ENCODE measurements around the gene STKLD1. TPM values are rescaled to one million over a fixed set of nuclear protein-coding genes. Genes with fewer than 3 reads are reported as not detected.

Gene STKLD1
- total RNA-seq, 1 experiment from 2014 or later: 4.1 TPM

- no peak for TF ChIP-seq EZH2 (IDR thresholded peaks at IDR 0.05; ENCODE audit: low read length, unreplicated experiment)
- no peak for TF ChIP-seq EZH2phosphoT487 (IDR thresholded peaks at IDR 0.05; ENCODE audit: borderline replicate concordance, low read length)
- no peak for TF ChIP-seq CTCF (conservative IDR thresholded peaks at IDR 0.05; ENCODE audit: low read depth, low read length)
- peaks cover 52% of the 10 kb centered on the region for H3K79me2 ChIP-seq (ENCODE audit: low read length)
- DNase-seq (no peak), ATAC-seq (no peak)
- ChIA-PET POLR2A (ENCODE audit: unreplicated experiment) (no interaction called here), CTCF (no interaction called here)
- intact Hi-C loops (cut with micrococcal nuclease): no loop called here
- BruUV-seq (replicated peaks): no TSS peak
- H3F3A ChIP-seq (ENCODE audit: low read length, unreplicated experiment): peaks cover 13% of the 10 kb centered on the region
- peaks cover 16% of the 10 kb centered on the region for H3K4me1 ChIP-seq (ENCODE audit: insufficient read depth, low read length)
- no peaks in the 10 kb centered on the region for H3K9me2 ChIP-seq (replicated peaks; ENCODE audit: low read length)
- no peak overlapping the region for H3K9ac ChIP-seq (ENCODE audit: low read length)
- no peak overlapping the region for H2AFZ ChIP-seq (ENCODE audit: low read length)
- H3K4me2 ChIP-seq (ENCODE audit: low read length): no peak overlapping the region
- peaks cover 24% of the 10 kb centered on the region for H4K20me1 ChIP-seq (ENCODE audit: low read length)
- H3K27me3 ChIP-seq (ENCODE audit: low read length): no peaks in the 10 kb centered on the region
- H3K4me3 ChIP-seq (ENCODE audit: low read length): no peak overlapping the region
- H3K36me3 ChIP-seq (ENCODE audit: low read depth, low read length): peaks cover 41% of the 10 kb centered on the region
- H3K9me3 ChIP-seq (ENCODE audit: low read length): no peaks in the 10 kb centered on the region
- no peak overlapping the region for H3K27ac ChIP-seq (ENCODE audit: low read length)
Observed at GRCh38 chr9:133352635-133353340, 23.4 kb upstream of the STKLD1 start.

- H3K9me3 ChIP-seq (ENCODE audit: low read length): no peaks in the 10 kb centered on the region
- H3K27ac ChIP-seq (ENCODE audit: low read length): no peak overlapping the region
- intact Hi-C loops (cut with micrococcal nuclease): no loop called here
- peaks cover 20% of the 10 kb centered on the region for H3K4me1 ChIP-seq (ENCODE audit: insufficient read depth, low read length)
- ChIA-PET POLR2A (ENCODE audit: unreplicated experiment) (no interaction called here), CTCF (no interaction called here)
- peaks cover 39% of the 10 kb centered on the region for H3K36me3 ChIP-seq (ENCODE audit: low read depth, low read length)
- no peak overlapping the region for H2AFZ ChIP-seq (ENCODE audit: low read length)
- H3F3A ChIP-seq (ENCODE audit: low read length, unreplicated experiment): peaks cover 13% of the 10 kb centered on the region
- H3K79me2 ChIP-seq (ENCODE audit: low read length): peaks cover 52% of the 10 kb centered on the region
- ATAC-seq (no peak), DNase-seq (no peak)
- no peaks in the 10 kb centered on the region for H3K27me3 ChIP-seq (ENCODE audit: low read length)
- TF ChIP-seq EZH2 (IDR thresholded peaks at IDR 0.05; ENCODE audit: low read length, unreplicated experiment) (no peak), CTCF (conservative IDR thresholded peaks at IDR 0.05; ENCODE audit: low read depth, low read length) (no peak), EZH2phosphoT487 (IDR thresholded peaks at IDR 0.05; ENCODE audit: borderline replicate concordance, low read length) (no peak)
- no peaks in the 10 kb centered on the region for H3K9me2 ChIP-seq (replicated peaks; ENCODE audit: low read length)
- H3K4me3 ChIP-seq (ENCODE audit: low read length): no peak overlapping the region
- H3K4me2 ChIP-seq (ENCODE audit: low read length): no peak overlapping the region
- no peak overlapping the region for H3K9ac ChIP-seq (ENCODE audit: low read length)
- peaks cover 24% of the 10 kb centered on the region for H4K20me1 ChIP-seq (ENCODE audit: low read length)
- BruUV-seq (replicated peaks): no TSS peak
Observed at GRCh38 chr9:133353548-133353947, 22.6 kb upstream of the STKLD1 start.

GRCh38 chr9:133354766-133355165, 21.4 kb upstream of the STKLD1 start:
- intact Hi-C loops (cut with micrococcal nuclease): loop anchor here (5.0 kb wide), 1 partner anchor 133 kb away; no protein-coding TSS in a partner anchor
- Histone ChIP-seq H3K27ac (ENCODE audit: low read length) (no peak overlapping the region), H3K9ac (ENCODE audit: low read length) (no peak overlapping the region), H4K20me1 (ENCODE audit: low read length) (peaks cover 13% of the 10 kb centered on the region; the same call in 1 of the 2 replicates), H3K4me2 (ENCODE audit: low read length) (0 out of 2 replicates have a peak overlapping the region, but pooled peaks have one; percentile 80), H3K4me3 (ENCODE audit: low read length) (no peak overlapping the region; the same call in 1 of the 2 replicates), H3K9me3 (ENCODE audit: low read length) (no peaks in the 10 kb centered on the region), H3K4me1 (ENCODE audit: insufficient read depth, low read length) (peaks cover 13% of the 10 kb centered on the region), H3K27me3 (ENCODE audit: low read length) (no peaks in the 10 kb centered on the region), H3K79me2 (ENCODE audit: low read length) (peaks cover 46% of the 10 kb centered on the region), H3F3A (ENCODE audit: low read length, unreplicated experiment) (peaks cover 13% of the 10 kb centered on the region), H3K36me3 (ENCODE audit: low read depth, low read length) (peaks cover 27% of the 10 kb centered on the region), H2AFZ (ENCODE audit: low read length) (no peak overlapping the region), H3K9me2 (replicated peaks; ENCODE audit: low read length) (no peaks in the 10 kb centered on the region)
- BruUV-seq (replicated peaks): no TSS peak
- ChIA-PET CTCF (no interaction called here), POLR2A (ENCODE audit: unreplicated experiment) (no interaction called here)
- TF ChIP-seq EZH2 (IDR thresholded peaks at IDR 0.05; ENCODE audit: low read length, unreplicated experiment) (no peak), CTCF (conservative IDR thresholded peaks at IDR 0.05; ENCODE audit: low read depth, low read length) (no peak), EZH2phosphoT487 (IDR thresholded peaks at IDR 0.05; ENCODE audit: borderline replicate concordance, low read length) (no peak)
- DNase-seq (no peak), ATAC-seq (no peak)
